Sigmoid colon (tissue), 4 donors: ENCODE measurements around the gene NPBWR2.

Experiments used
- CTCF ChIP-seq, 4 experiments: fragments of 450-650 bp in 3 of 4; fragments of 200-600 bp in 1 of 4; IDR thresholded peaks; one replicate each; pipeline ENCODE4 v1.5.1; 2016 to 2019; ENCODE audit warnings: antibody characterized with exemption in 4 of 4, mild to moderate bottlenecking in 3 of 4, moderate library complexity in 2 of 4
- POLR2A ChIP-seq, 2 donors: fragments of 450-650 bp; IDR thresholded peaks; one replicate each; pipeline ENCODE4 v1.6.1; 2016; ENCODE audit warnings: antibody characterized with exemption in 2 of 2, mild to moderate bottlenecking in 2 of 2, moderate library complexity in 2 of 2
- POLR2AphosphoS5 ChIP-seq, 4 donors: sonication (generic); formaldehyde crosslinking; IDR thresholded peaks; one replicate each; pipeline ENCODE4 v1.6.1; 2017; ENCODE audit warnings: antibody characterized with exemption in 4 of 4

- TF ChIP-seq CTCF (IDR thresholded peaks at IDR 0.05) (no peak), POLR2AphosphoS5 (IDR thresholded peaks at IDR 0.05) (no peak), POLR2A (IDR thresholded peaks at IDR 0.05) (no peak)
Measured at GRCh38 chr20:64083804-64084684, 23.3 kb downstream of the NPBWR2 start, which contains the start of gene LKAAEAR1.
